IMR-90 (cell line): Measurements from ENCODE around the gene HOXB1. TPM values are rescaled to one million over a fixed set of nuclear protein-coding genes. Genes with fewer than 3 reads are reported as not detected.
A peak's percentile ranks its signal among the peaks of the same experiment; 100 is the strongest.

ENCODE experiments used
- ATAC-seq: fragments of 200-7000 bp; cut with Tn5 transposase; 2 replicates; pipeline ENCODE4 v1.9.1; 2020; ENCODE audit warnings: low read depth, mild to moderate bottlenecking, moderate library complexity
- BruUV-seq: library from RNA; stranded (reverse); fragments of 400-500 nt; replicated peaks from 2 replicates; lab custom pipeline; 2021; lab: Mats Ljungman, UMichigan
- CTCF ChIA-PET: fragments of 300-600 bp; formaldehyde crosslinking; extraction: SDS; loops from one replicate; lab custom pipeline; 2021; ENCODE audit warnings: antibody characterized with exemption; lab: Yijun Ruan, JAX
- POLR2A ChIA-PET: fragments of 300-600 bp; sonication (Branson Sonifier 250); formaldehyde crosslinking; loops from one replicate; lab custom pipeline; 2022; ENCODE audit warnings: antibody characterized with exemption; ENCODE audit not compliant: unreplicated experiment; lab: Charles Lee
- DNase-seq: peaks from one replicate; pipeline ENCODE4 v3.0.0; 2013
- H2AFZ ChIP-seq: replicated peaks from 2 replicates; pipeline ENCODE3; 2013; ENCODE audit warnings: low read length, mild to moderate bottlenecking; ENCODE audit not compliant: poor library complexity
- H2AK5ac ChIP-seq: 2 replicates; pipeline ENCODE4 v1.6.1; 2013; ENCODE audit warnings: low read depth, low read length, inconsistent platforms
- H2AK9ac ChIP-seq: replicated peaks from 2 replicates; pipeline ENCODE3; 2013; ENCODE audit warnings: mild to moderate bottlenecking, low read depth, low read length, moderate library complexity; ENCODE audit not compliant: poor library complexity
- H2BK120ac ChIP-seq: 2 replicates; pipeline ENCODE4 v1.6.1; 2013; ENCODE audit warnings: low read depth, low read length, inconsistent platforms
- H2BK15ac ChIP-seq: 3 replicates; pipeline ENCODE4 v1.6.1; 2013; ENCODE audit warnings: low read depth, low read length, inconsistent platforms
- H2BK20ac ChIP-seq: 2 replicates; pipeline ENCODE4 v1.6.1; 2013; ENCODE audit warnings: low read depth, mild to moderate bottlenecking, inconsistent platforms, low read length, moderate library complexity
- H2BK5ac ChIP-seq: 2 replicates; pipeline ENCODE4 v1.6.1; 2013; ENCODE audit warnings: mild to moderate bottlenecking, low read depth, low read length, inconsistent platforms; ENCODE audit not compliant: poor library complexity, severe bottlenecking
- H3K14ac ChIP-seq: replicated peaks from 2 replicates; pipeline ENCODE4 v1.6.1; 2013; ENCODE audit warnings: low read depth, low read length, inconsistent platforms
- H3K18ac ChIP-seq: 2 replicates; pipeline ENCODE4 v1.6.1; 2013; ENCODE audit warnings: low read depth, low read length, control low read depth
- H3K23ac ChIP-seq: 2 replicates; pipeline ENCODE4 v1.6.1; 2013; ENCODE audit warnings: low read depth, low read length, inconsistent platforms
- H3K27ac ChIP-seq: 2 replicates; pipeline ENCODE4 v1.5.1; 2013; ENCODE audit warnings: mild to moderate bottlenecking, control low read depth, low read length; ENCODE audit not compliant: insufficient read depth
- H3K27me3 ChIP-seq: 2 replicates; pipeline ENCODE4 v1.6.1; 2013; ENCODE audit warnings: low read length; ENCODE audit not compliant: control insufficient read depth, insufficient read depth
- H3K36me3 ChIP-seq: 2 replicates; pipeline ENCODE4 v1.6.1; 2013; ENCODE audit warnings: low read length, mixed read lengths; ENCODE audit not compliant: control insufficient read depth, insufficient read depth
- H3K4ac ChIP-seq: 2 replicates; pipeline ENCODE4 v1.6.1; 2013; ENCODE audit warnings: low read depth, low read length, inconsistent platforms
- H3K4me1 ChIP-seq: 2 replicates; pipeline ENCODE4 v1.6.1; 2013; ENCODE audit warnings: low read length, mixed read lengths; ENCODE audit not compliant: control insufficient read depth, insufficient read depth
- H3K4me2 ChIP-seq: 2 replicates; pipeline ENCODE4 v1.6.1; 2013; ENCODE audit warnings: low read depth, mild to moderate bottlenecking, control low read depth, low read length, moderate library complexity
- H3K4me3 ChIP-seq: 2 replicates; pipeline ENCODE4 v1.5.1; 2013; ENCODE audit warnings: low read depth, mild to moderate bottlenecking, control low read depth, low read length, moderate library complexity; ENCODE audit not compliant: insufficient read depth
- H3K56ac ChIP-seq: 2 replicates; pipeline ENCODE4 v1.6.1; 2013; ENCODE audit warnings: low read length, inconsistent platforms; ENCODE audit not compliant: insufficient read depth; ENCODE audit errors: extremely low read depth
- H3K79me1 ChIP-seq, 2 experiments: 2 replicates each; pipeline ENCODE4 v1.6.1; 2013; ENCODE audit warnings: low read length in 2 of 2, inconsistent platforms in 1 of 2, low read depth in 1 of 2
- H3K9ac ChIP-seq: 2 replicates; pipeline ENCODE4 v1.6.1; 2013; ENCODE audit warnings: low read depth, low read length, control low read depth
- H3K9me1 ChIP-seq: 2 replicates; pipeline ENCODE4 v1.6.1; 2013; ENCODE audit warnings: low read length, inconsistent platforms; ENCODE audit not compliant: insufficient read depth
- H3K9me3 ChIP-seq: 2 replicates; pipeline ENCODE4 v1.6.1; 2013; ENCODE audit warnings: low read length; ENCODE audit not compliant: control insufficient read depth, insufficient read depth
- H4K20me1 ChIP-seq: 2 replicates; pipeline ENCODE4 v1.6.1; 2013; ENCODE audit warnings: low read length, inconsistent platforms; ENCODE audit not compliant: insufficient read depth
- H4K5ac ChIP-seq: 2 replicates; pipeline ENCODE4 v1.6.1; 2013; ENCODE audit warnings: mild to moderate bottlenecking, low read depth, low read length, control low read depth
- H4K8ac ChIP-seq, 2 experiments: 2 replicates each; pipeline ENCODE4 v1.6.1; 2013; ENCODE audit warnings: low read depth in 2 of 2, low read length in 2 of 2, control low read depth in 1 of 2, inconsistent platforms in 1 of 2
- H4K91ac ChIP-seq: 2 replicates; pipeline ENCODE4 v1.6.1; 2013; ENCODE audit warnings: low read depth, low read length, inconsistent platforms; ENCODE audit not compliant: insufficient read depth
- BHLHE40 ChIP-seq: fragments of 150-350 bp; IDR thresholded peaks from 2 replicates; pipeline ENCODE4 v1.6.1; 2016; ENCODE audit warnings: mild to moderate bottlenecking, low read depth, low read length
- CEBPB ChIP-seq: IDR thresholded peaks from 2 replicates; pipeline ENCODE4 v1.6.1; 2012; ENCODE audit warnings: low read depth, low read length, improper control_type of control experiment
- CHD1 ChIP-seq: IDR thresholded peaks from 2 replicates; pipeline ENCODE4 v1.6.1; 2012; ENCODE audit warnings: low read depth, low read length, improper control_type of control experiment
- CTCF ChIP-seq: conservative IDR thresholded peaks from 2 replicates; pipeline ENCODE4 v1.5.1; 2012; ENCODE audit warnings: mild to moderate bottlenecking, low read depth, low read length, improper control_type of control experiment
- ELK1 ChIP-seq: fragments of 150-350 bp; IDR thresholded peaks from 2 replicates; pipeline ENCODE4 v1.6.1; 2016; ENCODE audit warnings: low read depth, mild to moderate bottlenecking, low read length, moderate library complexity, borderline replicate concordance
- FOS ChIP-seq: fragments of 150-350 bp; IDR thresholded peaks from 2 replicates; pipeline ENCODE4 v1.6.1; 2016; ENCODE audit warnings: low read depth, low read length
- MAFK ChIP-seq: IDR thresholded peaks from 2 replicates; pipeline ENCODE4 v1.6.1; 2012; ENCODE audit warnings: low read depth, low read length, improper control_type of control experiment
- MAZ ChIP-seq: IDR thresholded peaks from 2 replicates; pipeline ENCODE4 v1.6.1; 2012; ENCODE audit warnings: low read depth, mild to moderate bottlenecking, low read length, improper control_type of control experiment, moderate library complexity, borderline replicate concordance
- MXI1 ChIP-seq: IDR thresholded peaks from 2 replicates; pipeline ENCODE4 v1.6.1; 2012; ENCODE audit warnings: low read depth, mild to moderate bottlenecking, low read length, moderate library complexity, borderline replicate concordance
- NFE2L2 ChIP-seq: fragments of 150-350 bp; IDR thresholded peaks from 2 replicates; pipeline ENCODE4 v1.6.1; 2016; ENCODE audit warnings: low read depth, mild to moderate bottlenecking, low read length
- POLR2A ChIP-seq: IDR thresholded peaks from 2 replicates; pipeline ENCODE4 v1.6.1; 2012; ENCODE audit warnings: mild to moderate bottlenecking, low read depth, low read length
- RAD21 ChIP-seq: IDR thresholded peaks from 2 replicates; pipeline ENCODE4 v1.6.1; 2012; ENCODE audit warnings: low read length, improper control_type of control experiment
- RCOR1 ChIP-seq: IDR thresholded peaks from 2 replicates; pipeline ENCODE4 v1.6.1; 2012; ENCODE audit warnings: mild to moderate bottlenecking, low read length, improper control_type of control experiment; ENCODE audit not compliant: insufficient replicate concordance
- RFX5 ChIP-seq: IDR thresholded peaks from 2 replicates; pipeline ENCODE4 v1.8.0; 2012; ENCODE audit warnings: low read depth, mild to moderate bottlenecking, low read length, moderate library complexity
- SMC3 ChIP-seq: fragments of 150-350 bp; IDR thresholded peaks from 2 replicates; pipeline ENCODE4 v1.6.1; 2016; ENCODE audit warnings: low read depth, mild to moderate bottlenecking, antibody characterized with exemption, low read length, moderate library complexity
- USF2 ChIP-seq: fragments of 150-350 bp; IDR thresholded peaks from 2 replicates; pipeline ENCODE4 v1.6.1; 2017; ENCODE audit warnings: mild to moderate bottlenecking, antibody characterized with exemption, low read length, low read depth
- WGBS, 2 experiments: methylation state at CpG; one replicate each; pipeline versions ENCODE4 v1.1.5 to v1.1.7; 2013; ENCODE audit warnings: missing lambda C conversion rate in 2 of 2; ENCODE audit not compliant: insufficient read length in 1 of 2; ENCODE audit errors: extremely low coverage in 2 of 2; 5-methylcytosine and 5-hydroxymethylcytosine counted together
- dilution Hi-C: fragments of 300-500 bp; cut with HindIII; formaldehyde crosslinking; loops from one replicate; pipeline ENCODE4 v1.14.3; 2018; ENCODE audit warnings: low sequenced_read_pairs; ENCODE audit not compliant: unreplicated experiment
- in situ Hi-C: fragments of 300-500 bp; cut with MboI; formaldehyde crosslinking; loops from 3 replicates; pipeline ENCODE4 v1.14.3; 2019; ENCODE audit warnings: low sequenced_read_pairs, inconsistent platforms, mixed read lengths
- intact Hi-C: fragments of 100-400 bp; cut with micrococcal nuclease; formaldehyde crosslinking; loops from 2 replicates; pipeline ENCODE4 v1.10.0; 2022
- polyA plus RNA-seq, 3 experiments: library from polyadenylated mRNA; depleted of rRNA; stranded (reverse); fragments of >200 nt; gene quantifications; 2 replicates each; pipeline ENCODE4 v1.2.3, GENCODE V29; 2012; ENCODE audit warnings: low replicate concordance in 1 of 3
- total RNA-seq: library from RNA; depleted of rRNA; stranded (reverse); fragments of >200 nt; gene quantifications from 2 replicates; pipeline ENCODE4 v1.2.3, GENCODE V29; 2012

Gene HOXB1
- total and polyA plus RNA-seq, 2 of the 4 experiments (the other 2 are of a cell fraction): not detected

- ChIA-PET CTCF (interaction anchor here (0.6 to 1.0 kb wide), 2 partner anchors 9 to 38 kb away, joined by 3 to 5 read pairs; no protein-coding TSS in a partner anchor), POLR2A (no interaction called here)
- no peak overlapping the region for H3K4me2 ChIP-seq
- 100% methylated on average over 2 of the region's 5 CpGs; no CpG with 5 or more reads in 1 of the 2 experiments for WGBS, 2 experiments
- no peak overlapping the region for H2AK5ac ChIP-seq
- H2AK9ac ChIP-seq: no peak overlapping the region
- H3K36me3 ChIP-seq: no peaks in the 10 kb centered on the region
- no peak overlapping the region for H4K5ac ChIP-seq
- TF ChIP-seq CHD1 (no peak), RAD21 (no peak), USF2 (no peak), NFE2L2 (no peak), BHLHE40 (no peak), ELK1 (no peak), CTCF (no peak), POLR2A (no peak), RCOR1 (no peak), RFX5 (no peak), MAZ (no peak), MAFK (no peak), CEBPB (no peak), FOS (no peak), SMC3 (no peak), MXI1 (no peak)
- no peak overlapping the region for H3K4me3 ChIP-seq
- H3K9me3 ChIP-seq: no peaks in the 10 kb centered on the region
- no peak overlapping the region for H2BK120ac ChIP-seq
- no peak overlapping the region for H2BK20ac ChIP-seq
- peaks cover 16% of the 10 kb centered on the region for H3K4me1 ChIP-seq
- H3K9me1 ChIP-seq: peaks cover 5% of the 10 kb centered on the region
- dilution Hi-C loops (no loop called here), in situ Hi-C loops (no loop called here), intact Hi-C loops (no loop called here)
- H2AFZ ChIP-seq: no peak overlapping the region
- H4K20me1 ChIP-seq: no peaks in the 10 kb centered on the region
- no peak for DNase-seq
- H3K14ac ChIP-seq: no peak overlapping the region
- H3K79me1 ChIP-seq: no peaks in the 10 kb centered on the region
- no peak overlapping the region for H3K18ac ChIP-seq
- no TSS peak for BruUV-seq
- H2BK15ac ChIP-seq: no peak overlapping the region
- no peak overlapping the region for H4K91ac ChIP-seq
- H3K23ac ChIP-seq: 0 out of 2 replicates have a peak overlapping the region, but pooled peaks have one; percentile 15
- no peak overlapping the region for H3K9ac ChIP-seq
- H3K27ac ChIP-seq: no peak overlapping the region
- no peak overlapping the region for H3K4ac ChIP-seq
- H4K8ac ChIP-seq: no peak overlapping the region
- H3K56ac ChIP-seq: no peak overlapping the region
- H2BK5ac ChIP-seq: no peak overlapping the region
- no peak for ATAC-seq
- H3K27me3 ChIP-seq: peaks cover 22% of the 10 kb centered on the region
Measured at GRCh38 chr17:48519427-48519826, 11.4 kb downstream of the HOXB1 start.
